HG02870 (cell line): ENCODE data around the gene ITGB6.

Source experiments
- ATAC-seq: cut with Tn5 transposase; IDR thresholded peaks from one replicate; pipeline ENCODE4 v1.9.1; 2021; ENCODE audit warnings: mild to moderate bottlenecking, moderate library complexity; ENCODE audit not compliant: unreplicated experiment

Gene ITGB6

GRCh38 chr2:160221391-160222276 is 21.6 kb upstream of the ITGB6 start:
- no peak for ATAC-seq

- ATAC-seq = no peak
These were observed 20.5 kb upstream of the ITGB6 start for GRCh38 chr2:160220545-160221009.

GRCh38 chr2:160220026-160220425 is 20.0 kb upstream of the ITGB6 start:
- ATAC-seq = no peak

- ATAC-seq = no peak
These were observed 14.7 kb upstream of the ITGB6 start for GRCh38 chr2:160214461-160215445.

GRCh38 chr2:160213511-160213910 is 13.4 kb upstream of the ITGB6 start:
- ATAC-seq = no peak

GRCh38 chr2:160210599-160211138 is 10.6 kb upstream of the ITGB6 start:
- ATAC-seq = peak; percentile 96

- ATAC-seq = no peak
These were observed 9.4 kb upstream of the ITGB6 start for GRCh38 chr2:160209516-160209856.

GRCh38 chr2:160208655-160209515 is 8.8 kb upstream of the ITGB6 start:
- ATAC-seq = no peak

- no peak for ATAC-seq
These were observed 8.0 kb upstream of the ITGB6 start for GRCh38 chr2:160207804-160208654.

- no peak for ATAC-seq
These were observed 7.2 kb upstream of the ITGB6 start for GRCh38 chr2:160207271-160207670.

GRCh38 chr2:160206436-160206835 is 6.4 kb upstream of the ITGB6 start:
- ATAC-seq = no peak

GRCh38 chr2:160205505-160205904 is 5.4 kb upstream of the ITGB6 start:
- no peak for ATAC-seq

GRCh38 chr2:160203422-160203821 is 3.4 kb upstream of the ITGB6 start:
- ATAC-seq = no peak

GRCh38 chr2:160203007-160203406 is 2.9 kb upstream of the ITGB6 start:
- ATAC-seq = no peak

GRCh38 chr2:160201849-160202539 is 1.9 kb upstream of the ITGB6 start:
- ATAC-seq = no peak

GRCh38 chr2:160200921-160201320 is 849 bp upstream of the ITGB6 start:
- no peak for ATAC-seq

GRCh38 chr2:160199053-160199452 is 1.0 kb downstream of the ITGB6 start:
- ATAC-seq = no peak

GRCh38 chr2:160197587-160197986 is 2.5 kb downstream of the ITGB6 start:
- ATAC-seq = no peak

GRCh38 chr2:160194946-160195345 is 5.1 kb downstream of the ITGB6 start:
- no peak for ATAC-seq
